ENCODE measurements around the gene TOP1.

The TOP1 gene

GRCh38 chr20:41004531-41005360 is 23.9 kb upstream of the TOP1 start:
- no peak for DNase-seq

DNA sequence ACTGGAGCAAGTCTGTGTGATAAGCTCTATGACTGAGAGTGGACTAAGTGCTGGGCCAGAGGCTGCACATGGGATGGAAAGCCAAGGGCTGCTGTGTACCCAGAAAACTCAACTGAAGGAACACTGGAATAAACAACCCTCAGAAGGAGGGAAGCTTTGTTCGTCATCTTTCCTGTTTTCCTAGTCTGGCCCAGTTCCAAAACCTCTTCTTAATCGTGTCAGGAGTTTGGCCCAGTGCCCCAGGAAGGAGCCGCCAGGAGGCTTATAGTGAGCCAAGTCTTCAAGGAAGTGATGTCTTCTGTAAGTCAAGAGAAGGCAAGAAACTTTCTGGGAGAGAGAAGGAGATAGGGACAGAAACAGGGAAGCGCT is 23.3 kb upstream of the TOP1 start:
- no peak for DNase-seq

DNA sequence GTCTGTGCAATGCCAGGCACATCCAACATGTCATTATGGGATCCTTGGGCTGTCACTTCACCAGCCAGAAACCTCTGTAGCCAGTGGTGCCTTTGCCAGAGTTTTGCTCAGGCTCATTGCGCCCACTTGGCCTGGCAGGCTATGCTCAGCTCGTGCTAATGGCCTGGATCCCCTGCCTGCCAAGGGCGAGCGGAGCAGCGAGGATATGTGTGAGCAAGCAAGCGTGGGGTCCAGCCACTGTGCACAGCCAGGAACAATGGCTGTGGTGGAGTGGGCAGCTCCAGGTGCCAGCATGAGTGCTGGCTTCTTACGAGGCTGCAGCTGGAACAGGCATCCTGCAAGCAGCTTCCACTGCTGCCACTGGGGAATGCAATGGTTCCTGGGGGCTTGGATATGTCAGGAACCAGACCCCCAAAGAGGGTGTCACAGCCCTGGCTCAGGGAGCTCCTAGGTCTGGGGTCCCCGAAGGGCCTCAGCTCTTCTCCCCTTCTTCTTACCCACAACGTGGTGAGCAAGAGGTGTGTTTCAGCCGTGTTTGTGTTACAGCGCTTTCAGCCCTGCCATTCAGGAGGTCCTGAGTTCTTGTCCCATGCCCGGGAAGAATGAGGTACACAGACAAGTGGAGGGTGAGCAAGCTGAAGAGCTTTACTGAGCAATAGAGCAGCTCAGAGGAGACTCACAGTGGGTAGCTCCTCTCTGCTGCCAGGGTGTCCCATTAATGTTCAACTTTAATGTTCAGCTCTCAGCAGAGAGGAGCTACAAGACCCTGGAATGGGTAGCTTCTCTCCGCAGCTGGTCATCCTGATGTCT is 22.3 kb upstream of the TOP1 start:
- no peak for DNase-seq

DNA sequence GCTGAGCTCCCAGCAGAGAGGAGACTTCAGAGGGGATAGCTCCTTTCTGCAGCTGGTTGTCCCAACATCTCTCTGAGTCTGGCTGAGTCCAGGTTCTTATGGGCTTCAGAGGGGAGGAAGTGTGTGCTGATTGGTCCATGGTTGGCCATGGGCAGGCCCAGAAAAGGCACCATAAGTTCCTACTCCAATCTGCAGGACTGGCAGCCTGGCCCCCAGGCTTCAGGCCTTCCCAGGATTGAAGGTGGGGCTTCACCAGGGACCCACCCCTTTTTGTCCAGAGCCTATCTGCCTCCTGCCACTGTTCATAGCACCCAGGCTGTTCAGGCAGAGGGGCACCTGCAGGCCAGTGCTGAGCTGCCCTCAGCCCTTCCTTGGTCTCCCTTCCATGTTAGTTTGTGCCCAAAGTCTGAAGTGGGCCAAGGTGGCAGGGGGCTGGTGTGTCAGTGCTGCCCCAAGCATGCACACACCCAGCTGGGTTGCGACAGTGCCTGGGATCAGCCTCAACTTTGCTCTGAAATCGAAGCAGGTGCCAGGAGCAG is 21.6 kb upstream of the TOP1 start:
- DNase-seq = no peak

GRCh38 chr20:41007481-41007880 is 21.1 kb upstream of the TOP1 start:
- DNase-seq = no peak

- DNase-seq = no peak
Observed at GRCh38 chr20:41009946-41010345, 18.7 kb upstream of the TOP1 start.

DNA sequence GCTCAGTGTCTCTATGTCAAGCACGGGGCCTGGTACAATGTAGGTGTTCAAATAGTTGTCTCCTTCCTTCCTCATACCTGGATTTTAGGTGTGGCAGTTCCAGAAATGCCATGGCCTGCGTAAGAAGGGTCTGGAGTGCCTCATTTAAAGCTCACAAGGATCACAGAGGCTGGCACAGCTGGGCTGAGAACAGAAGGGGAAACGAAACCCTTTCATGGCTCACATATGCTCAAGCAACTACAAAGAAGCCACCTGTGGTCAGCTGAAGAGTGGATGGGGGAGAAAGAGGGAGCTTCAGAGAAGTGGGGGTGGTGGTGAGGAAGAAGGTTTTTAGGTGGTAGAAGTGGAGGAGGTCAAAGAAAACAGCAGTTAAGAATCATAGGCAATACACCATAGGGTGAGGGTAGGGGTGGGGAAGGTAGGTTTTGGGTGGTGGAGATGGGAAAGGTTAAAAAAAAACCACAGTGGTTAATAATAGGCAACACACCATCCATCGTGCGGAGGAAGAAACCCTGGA is 17.0 kb upstream of the TOP1 start:
- DNase-seq = no peak

GRCh38 chr20:41014561-41015088 is 14.0 kb upstream of the TOP1 start:
- DNase-seq = no peak

GRCh38 chr20:41017448-41018042 is 11.1 kb upstream of the TOP1 start:
- DNase-seq = no peak

DNA sequence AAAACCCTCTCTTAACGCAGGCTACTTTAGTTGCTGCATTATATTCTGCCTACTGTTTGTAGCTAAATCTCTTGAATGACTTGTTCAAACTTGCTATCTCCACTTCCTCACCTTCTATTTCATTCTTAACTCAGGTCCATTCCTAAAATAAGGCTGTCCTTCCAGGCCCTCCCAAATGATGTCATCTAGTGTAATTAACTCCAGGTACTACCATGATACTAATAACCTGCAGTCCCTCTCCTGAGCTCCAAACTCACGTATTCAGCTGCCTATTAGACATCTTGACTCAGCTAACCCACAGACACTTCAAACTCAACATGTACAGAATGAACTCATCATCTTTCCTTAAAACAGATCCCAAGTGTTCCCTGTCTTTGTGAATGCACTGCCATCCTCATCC is 10.5 kb upstream of the TOP1 start:
- no peak for DNase-seq

- no peak for DNase-seq
Observed at GRCh38 chr20:41023549-41023948, 5.1 kb upstream of the TOP1 start.

DNA sequence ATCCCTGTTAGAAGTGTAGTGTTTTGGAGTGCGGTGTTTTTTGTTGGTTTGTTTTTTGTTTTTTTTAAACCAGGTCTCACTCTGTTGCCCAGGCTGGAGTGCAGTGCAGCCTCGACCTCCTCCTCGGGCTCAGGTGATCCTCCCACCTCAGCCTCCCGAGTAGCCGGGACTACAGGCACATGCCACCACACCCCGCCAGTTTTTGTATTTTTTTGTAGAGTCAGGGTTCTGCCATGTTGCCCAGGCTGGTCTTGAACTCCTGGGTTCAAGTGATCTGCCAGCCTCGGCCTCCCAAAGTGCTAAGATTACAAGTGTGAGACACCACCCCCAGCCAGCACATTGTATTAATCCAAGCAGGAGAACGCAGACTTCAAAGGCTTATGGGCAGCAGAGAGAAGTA is 1.3 kb upstream of the TOP1 start:
- no peak for DNase-seq

- no peak for DNase-seq
Observed at GRCh38 chr20:41027872-41028358, 707 bp upstream of the TOP1 start.

DNA sequence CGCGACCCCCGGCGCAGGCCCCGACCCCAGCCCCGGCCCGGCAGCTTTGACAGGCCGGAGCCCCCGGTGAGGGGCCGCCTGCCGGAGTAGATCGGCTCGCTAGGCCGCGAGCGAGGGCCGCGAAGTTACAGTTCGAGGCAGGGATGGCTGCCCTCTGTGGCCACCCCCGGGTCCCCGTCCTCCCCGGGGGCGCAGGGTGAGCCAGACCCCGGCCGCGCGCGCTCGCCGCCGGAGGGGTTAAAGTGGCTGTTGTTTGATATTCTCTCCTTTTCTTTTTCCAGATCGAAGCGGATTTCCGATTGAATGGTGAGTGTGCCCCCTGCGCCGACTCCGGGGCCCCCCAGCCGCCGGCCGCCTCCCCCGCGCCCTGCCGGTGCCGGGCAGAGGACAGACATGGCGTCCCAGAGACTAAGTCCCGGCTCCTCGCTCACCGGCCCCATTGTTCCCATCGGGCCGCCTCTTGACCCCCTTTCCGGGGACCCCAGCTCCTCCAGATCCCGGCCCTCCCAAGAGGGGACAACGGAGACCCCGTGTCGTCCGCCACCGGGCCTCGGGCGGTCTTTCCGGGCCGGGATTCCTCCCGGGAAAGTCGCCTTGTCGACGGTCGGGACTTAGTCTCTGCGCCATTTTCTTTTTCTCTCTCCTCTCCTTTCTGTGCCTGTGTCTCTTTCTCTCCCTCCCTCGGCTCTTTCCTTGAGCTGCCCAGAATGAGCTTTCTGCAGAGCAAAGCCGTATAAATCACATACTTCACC is 704 bp downstream of the TOP1 start:
- no peak for DNase-seq

DNA sequence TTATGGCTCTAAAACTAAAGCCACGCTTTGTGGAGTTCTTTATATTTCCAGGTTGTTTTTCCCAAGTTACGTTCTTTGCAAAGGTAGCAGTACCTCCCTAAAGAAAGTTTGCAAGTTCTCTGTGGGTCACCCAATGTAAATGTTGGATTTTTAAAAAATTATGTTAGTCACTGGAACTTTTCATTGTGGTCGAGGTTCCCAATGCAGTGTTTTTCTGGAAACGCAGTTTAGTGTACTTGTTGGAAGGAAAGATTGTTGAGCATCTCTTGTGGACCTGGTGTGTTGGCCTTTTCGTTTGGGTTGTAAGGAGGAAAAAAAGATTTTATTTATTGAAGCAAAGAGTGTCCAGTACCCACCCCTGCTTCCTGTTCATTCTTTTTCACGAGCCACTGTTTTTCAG is 1.4 kb downstream of the TOP1 start:
- no peak for DNase-seq

GRCh38 chr20:41030531-41031242 is 2.1 kb downstream of the TOP1 start:
- no peak for DNase-seq

GRCh38 chr20:41031243-41031619 is 2.6 kb downstream of the TOP1 start:
- no peak for DNase-seq

DNA sequence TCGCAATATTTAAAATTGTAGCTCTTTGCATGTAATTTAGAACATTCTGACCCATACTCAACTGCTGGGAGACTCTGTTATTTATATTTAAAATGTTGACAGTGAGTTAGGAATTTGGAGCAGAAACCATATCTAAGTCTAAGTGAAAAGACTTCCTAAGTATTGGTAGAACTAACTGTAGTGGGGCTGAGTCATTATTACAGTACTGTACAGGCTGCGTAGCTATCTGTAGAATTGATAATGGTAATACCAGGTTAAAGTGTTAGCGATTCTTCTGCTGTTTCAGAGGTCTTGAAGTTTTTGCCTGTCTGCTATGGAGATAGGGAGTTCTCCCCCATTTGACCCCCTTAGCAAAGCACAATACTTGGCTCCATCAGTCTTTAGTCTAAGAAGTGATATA is 3.6 kb downstream of the TOP1 start:
- no peak for DNase-seq

- no peak for DNase-seq
Observed at GRCh38 chr20:41034239-41034638, 5.6 kb downstream of the TOP1 start.

DNA sequence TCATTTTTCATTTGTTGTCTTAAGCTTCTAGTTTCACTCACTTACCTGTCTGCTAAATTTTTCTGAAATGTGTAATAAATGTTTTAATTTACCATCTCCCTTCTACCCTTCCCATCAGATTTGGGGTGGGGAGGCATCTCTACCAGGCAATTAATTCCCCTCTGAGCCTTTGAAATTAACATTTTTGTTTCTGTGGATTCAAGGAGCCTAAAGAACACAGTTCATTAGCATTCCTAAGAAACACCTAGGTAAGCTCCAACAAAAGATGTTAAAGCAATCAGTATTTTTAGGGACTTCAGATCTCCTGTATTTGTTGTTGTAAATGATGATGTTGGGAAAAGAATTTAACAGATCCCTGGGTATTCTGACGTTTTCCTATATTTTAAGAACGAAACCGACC is 6.6 kb downstream of the TOP1 start:
- no peak for DNase-seq

GRCh38 chr20:41037179-41037578 is 8.6 kb downstream of the TOP1 start:
- no peak for DNase-seq

Data from KG1 (cell line).